ENCODE results near the gene SUPT3H.

GRCh38 chr6:45136495-45136894, 241.2 kb downstream of the SUPT3H start:
- no peak for TF ChIP-seq CTCF (IDR thresholded peaks at IDR 0.05)
- TF ChIP-seq POLR2AphosphoS5 (IDR thresholded peaks at IDR 0.05) = no peak
- TF ChIP-seq POLR2A (IDR thresholded peaks at IDR 0.05) = no peak
